K562 (cell line): Measurements from ENCODE around the gene RCHY1. TPM values are rescaled to one million over a fixed set of nuclear protein-coding genes. Genes with fewer than 3 reads are reported as not detected.

ENCODE experiments used
- CC2D1A ChIP-seq: fragments of 450-650 bp; IDR thresholded peaks from 2 replicates; pipeline ENCODE4 v1.6.1; 2017; ENCODE audit warnings: mild to moderate bottlenecking
- CHD1 ChIP-seq: fragments of 200-600 bp; sonication (generic); IDR thresholded peaks from one replicate; pipeline ENCODE4 v1.6.1; 2012; ENCODE audit warnings: mild to moderate bottlenecking, moderate library complexity, low read length, inconsistent platforms
- DMBX1 ChIP-seq: fragments of 250-450 bp; sonication (Bioruptor Pico); IDR thresholded peaks from 2 replicates; pipeline ENCODE4 v1.8.0; 2022; ENCODE audit warnings: inconsistent platforms, mild to moderate bottlenecking, moderate library complexity, borderline replicate concordance
- EP400 ChIP-seq: fragments of 450-650 bp; IDR thresholded peaks from 2 replicates; pipeline ENCODE4 v1.6.1; 2017; ENCODE audit warnings: antibody characterized with exemption, mild to moderate bottlenecking, moderate library complexity
- ESRRA ChIP-seq: fragments of 450-650 bp; IDR thresholded peaks from 2 replicates; pipeline ENCODE4 v1.6.1; 2014; ENCODE audit warnings: low read depth, mild to moderate bottlenecking, moderate library complexity, borderline replicate concordance
- FOXA3 ChIP-seq, 2 experiments: fragments of 450-650 bp in 1 of 2; sonication (generic) in 1 of 2; formaldehyde crosslinking; IDR thresholded peaks in 1 of 2; conservative IDR thresholded peaks in 1 of 2; 2 replicates each; pipeline versions ENCODE4 v1.4.0 to v1.8.0; 2020 to 2022; ENCODE audit warnings: mild to moderate bottlenecking in 2 of 2, missing genetic modification reagents in 1 of 2
- FUS ChIP-seq: fragments of 200-400 bp; formaldehyde crosslinking; optimal IDR thresholded peaks from 2 replicates; pipeline ENCODE3; 2017; ENCODE audit warnings: low read depth, low read length
- KAT8 ChIP-seq: fragments of 450-650 bp; IDR thresholded peaks from 2 replicates; pipeline ENCODE4 v1.6.1; 2016; ENCODE audit warnings: low read depth, mild to moderate bottlenecking
- MCM7 ChIP-seq, 2 experiments: fragments of 450-650 bp; IDR thresholded peaks; 2 replicates each; pipeline ENCODE4 v1.6.1; 2016 to 2018
- NCOA2 ChIP-seq, 2 experiments: fragments of 450-650 bp; IDR thresholded peaks; 2 replicates each; pipeline ENCODE4 v1.6.1; 2018; ENCODE audit warnings: mild to moderate bottlenecking in 2 of 2, moderate library complexity in 1 of 2; ENCODE audit not compliant: partially characterized antibody in 2 of 2
- NFXL1 ChIP-seq: fragments of 450-650 bp; formaldehyde crosslinking; IDR thresholded peaks from 2 replicates; pipeline ENCODE4 v1.4.0; 2021; ENCODE audit warnings: mild to moderate bottlenecking
- SP1 ChIP-seq: sonication (generic); formaldehyde crosslinking; IDR thresholded peaks from 2 replicates; pipeline ENCODE4 v1.8.1; 2022; ENCODE audit warnings: mild to moderate bottlenecking, missing genetic modification reagents
- THRB ChIP-seq: fragments of 450-650 bp; formaldehyde crosslinking; conservative IDR thresholded peaks from 2 replicates; pipeline ENCODE4 v1.4.0; 2022; ENCODE audit warnings: mild to moderate bottlenecking, missing genetic modification characterization
- ZNF23 ChIP-seq: fragments of 250-450 bp; sonication (Bioruptor Pico); IDR thresholded peaks from 2 replicates; pipeline ENCODE4 v1.4.0; 2020; ENCODE audit warnings: mild to moderate bottlenecking
- ZNF655 ChIP-seq: fragments of 250-450 bp; sonication (Bioruptor Pico); IDR thresholded peaks from 2 replicates; pipeline ENCODE4 v1.5.0; 2021
- ZNF830 ChIP-seq: fragments of 250-450 bp; sonication (Bioruptor Pico); IDR thresholded peaks from 2 replicates; pipeline ENCODE4 v1.5.0; 2021; ENCODE audit warnings: mild to moderate bottlenecking
- polyA plus RNA-seq, 8 experiments: library from polyadenylated mRNA; depleted of rRNA in 4 of 8; stranded (reverse) in 5 of 8; unstranded in 3 of 8; fragments of >200 nt; fragmentation: Nextera tagmentation in 2 of 8; fragmentation: Illumina TruSeq in 1 of 8; extraction: Ambion mirVana in 2 of 8; extraction: Trizol in 1 of 8; gene quantifications; 2 replicates each; pipeline versions ENCODE4 v1.2.1 to v1.2.3, GENCODE V29; 2011 to 2014; ENCODE audit warnings: inconsistent platforms in 1 of 8, missing spikeins in 1 of 8
- total RNA-seq, 7 experiments: library from RNA; depleted of rRNA in 6 of 7; stranded (reverse); fragments of >200 nt in 6 of 7; fragmentation: Illumina TruSeq in 2 of 7; extraction: Trizol in 2 of 7; gene quantifications; 2 replicates each; pipeline versions ENCODE4 v1.2.1 to v1.2.3, GENCODE V29; 2011 to 2021; ENCODE audit warnings: low replicate concordance in 1 of 7
- TF ChIP-seq, protein P1 (sequence below): fragments of 200-800 bp; sonication (Bioruptor generic); IDR thresholded peaks from 2 replicates; pipeline ENCODE4 v1.6.1; 2016; ENCODE audit warnings: missing genetic modification characterization, missing compliant biosample characterization
- TF ChIP-seq, protein P2 (sequence below): fragments of 250-450 bp; sonication (Bioruptor Pico); IDR thresholded peaks from 2 replicates; pipeline ENCODE4 v1.4.0; 2020; ENCODE audit warnings: mild to moderate bottlenecking, moderate library complexity

RCHY1 gene
- total and polyA plus RNA-seq, 9 of the 15 experiments (the other 6 are each of a cell fraction or from before 2014, with no cell fraction given) = 27.3 to 85.1 (median 45.9) TPM

DNA sequence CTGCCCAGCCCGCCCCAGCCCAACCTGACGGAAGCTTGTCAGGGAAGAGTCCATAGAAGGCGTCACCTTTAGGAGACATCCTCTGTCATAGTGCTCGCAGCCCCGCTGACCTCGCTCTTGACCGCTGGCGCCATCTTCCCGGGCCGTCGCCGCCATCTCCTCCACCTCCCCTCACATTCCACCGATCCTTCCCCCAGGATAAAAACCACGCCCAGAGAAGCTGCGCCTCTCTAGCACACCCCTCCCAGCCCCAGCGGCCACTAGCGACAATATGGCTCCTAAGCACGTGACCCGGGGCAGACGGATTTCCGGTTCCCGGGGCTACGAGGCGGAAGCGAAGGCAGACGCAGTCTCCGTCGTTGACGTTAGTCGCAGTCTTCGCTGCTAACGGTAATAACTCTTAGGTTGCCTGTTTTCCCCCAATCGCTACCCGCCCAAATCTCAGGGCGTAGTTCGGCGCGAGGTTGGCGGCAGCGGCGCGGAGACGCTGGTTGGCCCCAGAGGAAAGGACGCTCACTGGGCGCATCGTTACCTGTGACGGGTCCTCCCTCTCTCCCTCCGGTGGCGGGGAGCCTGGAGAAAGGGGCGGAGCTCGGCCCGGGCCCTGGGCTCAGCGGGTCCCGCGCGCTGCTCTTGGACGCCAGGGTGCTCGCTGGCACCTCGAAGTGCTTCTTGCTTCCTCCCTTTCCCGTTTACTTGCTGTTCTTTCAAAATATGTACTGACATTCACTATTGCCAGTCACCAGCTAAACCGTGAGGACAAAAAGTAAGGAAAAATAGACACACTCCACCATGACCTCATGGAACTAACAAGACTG, at the start of gene RCHY1, which contains the start of gene THAP6 (continued):
- TF ChIP-seq ZNF655 (CRISPR knock-in tag) (no peak), SP1 (CRISPR knock-in tag) (peak; percentile 88), NCOA2 (IDR thresholded peaks at IDR 0.05; ENCODE audit: partially characterized antibody in 2 of 2) (no peak), NFXL1 (CRISPR knock-in tag) (no peak), THRB (CRISPR knock-in tag) (no peak), CHD1 (no peak), ZNF830 (CRISPR knock-in tag) (no peak), MCM7 (IDR thresholded peaks at IDR 0.05) (no peak), FOXA3 (CRISPR knock-in tag; conservative IDR thresholded peaks at IDR 0.05 in 1 of 2, IDR thresholded peaks at IDR 0.05 in 1 of 2) (no peak), DMBX1 (CRISPR knock-in tag) (no peak), CC2D1A (peak; percentile 26; the same call in 1 of the 2 replicates), KAT8 (peak; percentile 58; the same call in 1 of the 2 replicates), ESRRA (peak; percentile 87), ZNF23 (CRISPR knock-in tag) (no peak), EP400 (peak; percentile 93), FUS (no peak)
- TF ChIP-seq, protein P1, sequence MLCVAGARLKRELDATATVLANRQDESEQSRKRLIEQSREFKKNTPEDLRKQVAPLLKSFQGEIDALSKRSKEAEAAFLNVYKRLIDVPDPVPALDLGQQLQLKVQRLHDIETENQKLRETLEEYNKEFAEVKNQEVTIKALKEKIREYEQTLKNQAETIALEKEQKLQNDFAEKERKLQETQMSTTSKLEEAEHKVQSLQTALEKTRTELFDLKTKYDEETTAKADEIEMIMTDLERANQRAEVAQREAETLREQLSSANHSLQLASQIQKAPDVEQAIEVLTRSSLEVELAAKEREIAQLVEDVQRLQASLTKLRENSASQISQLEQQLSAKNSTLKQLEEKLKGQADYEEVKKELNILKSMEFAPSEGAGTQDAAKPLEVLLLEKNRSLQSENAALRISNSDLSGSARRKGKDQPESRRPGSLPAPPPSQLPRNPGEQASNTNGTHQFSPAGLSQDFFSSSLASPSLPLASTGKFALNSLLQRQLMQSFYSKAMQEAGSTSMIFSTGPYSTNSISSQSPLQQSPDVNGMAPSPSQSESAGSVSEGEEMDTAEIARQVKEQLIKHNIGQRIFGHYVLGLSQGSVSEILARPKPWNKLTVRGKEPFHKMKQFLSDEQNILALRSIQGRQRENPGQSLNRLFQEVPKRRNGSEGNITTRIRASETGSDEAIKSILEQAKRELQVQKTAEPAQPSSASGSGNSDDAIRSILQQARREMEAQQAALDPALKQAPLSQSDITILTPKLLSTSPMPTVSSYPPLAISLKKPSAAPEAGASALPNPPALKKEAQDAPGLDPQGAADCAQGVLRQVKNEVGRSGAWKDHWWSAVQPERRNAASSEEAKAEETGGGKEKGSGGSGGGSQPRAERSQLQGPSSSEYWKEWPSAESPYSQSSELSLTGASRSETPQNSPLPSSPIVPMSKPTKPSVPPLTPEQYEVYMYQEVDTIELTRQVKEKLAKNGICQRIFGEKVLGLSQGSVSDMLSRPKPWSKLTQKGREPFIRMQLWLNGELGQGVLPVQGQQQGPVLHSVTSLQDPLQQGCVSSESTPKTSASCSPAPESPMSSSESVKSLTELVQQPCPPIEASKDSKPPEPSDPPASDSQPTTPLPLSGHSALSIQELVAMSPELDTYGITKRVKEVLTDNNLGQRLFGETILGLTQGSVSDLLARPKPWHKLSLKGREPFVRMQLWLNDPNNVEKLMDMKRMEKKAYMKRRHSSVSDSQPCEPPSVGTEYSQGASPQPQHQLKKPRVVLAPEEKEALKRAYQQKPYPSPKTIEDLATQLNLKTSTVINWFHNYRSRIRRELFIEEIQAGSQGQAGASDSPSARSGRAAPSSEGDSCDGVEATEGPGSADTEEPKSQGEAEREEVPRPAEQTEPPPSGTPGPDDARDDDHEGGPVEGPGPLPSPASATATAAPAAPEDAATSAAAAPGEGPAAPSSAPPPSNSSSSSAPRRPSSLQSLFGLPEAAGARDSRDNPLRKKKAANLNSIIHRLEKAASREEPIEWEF (CRISPR knock-in tag) = no peak
- TF ChIP-seq, protein P2, sequence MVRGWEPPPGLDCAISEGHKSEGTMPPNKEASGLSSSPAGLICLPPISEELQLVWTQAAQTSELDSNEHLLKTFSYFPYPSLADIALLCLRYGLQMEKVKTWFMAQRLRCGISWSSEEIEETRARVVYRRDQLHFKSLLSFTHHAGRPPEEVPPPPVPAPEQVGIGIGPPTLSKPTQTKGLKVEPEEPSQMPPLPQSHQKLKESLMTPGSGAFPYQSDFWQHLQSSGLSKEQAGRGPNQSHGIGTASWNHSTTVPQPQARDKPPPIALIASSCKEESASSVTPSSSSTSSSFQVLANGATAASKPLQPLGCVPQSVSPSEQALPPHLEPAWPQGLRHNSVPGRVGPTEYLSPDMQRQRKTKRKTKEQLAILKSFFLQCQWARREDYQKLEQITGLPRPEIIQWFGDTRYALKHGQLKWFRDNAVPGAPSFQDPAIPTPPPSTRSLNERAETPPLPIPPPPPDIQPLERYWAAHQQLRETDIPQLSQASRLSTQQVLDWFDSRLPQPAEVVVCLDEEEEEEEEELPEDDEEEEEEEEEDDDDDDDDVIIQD (CRISPR knock-in tag) = no peak
